HG03575 (cell line): Measurements from ENCODE around the gene TAGLN3.
A peak's percentile ranks its signal among the peaks of the same experiment; 100 is the strongest.

Source experiments
- ATAC-seq: cut with Tn5 transposase; IDR thresholded peaks from one replicate; pipeline ENCODE4 v1.9.1; 2021; ENCODE audit not compliant: unreplicated experiment, insufficient number of reproducible peaks, low FRiP score; ENCODE audit errors: extremely low read depth

Gene TAGLN3

GRCh38 chr3:111998636-111999483 lies at the start of gene TAGLN3:
Gene TAGLN3, plus strand, starts transcription at chr3:111998922. Its CDS starts 501 bp downstream, at chr3:111999423.
- no peak for ATAC-seq

GRCh38 chr3:111949712-111950111 lies 49.0 kb upstream of the TAGLN3 start:
- no peak for ATAC-seq

GRCh38 chr3:111951032-111951431 lies 47.7 kb upstream of the TAGLN3 start:
- no peak for ATAC-seq

DNA sequence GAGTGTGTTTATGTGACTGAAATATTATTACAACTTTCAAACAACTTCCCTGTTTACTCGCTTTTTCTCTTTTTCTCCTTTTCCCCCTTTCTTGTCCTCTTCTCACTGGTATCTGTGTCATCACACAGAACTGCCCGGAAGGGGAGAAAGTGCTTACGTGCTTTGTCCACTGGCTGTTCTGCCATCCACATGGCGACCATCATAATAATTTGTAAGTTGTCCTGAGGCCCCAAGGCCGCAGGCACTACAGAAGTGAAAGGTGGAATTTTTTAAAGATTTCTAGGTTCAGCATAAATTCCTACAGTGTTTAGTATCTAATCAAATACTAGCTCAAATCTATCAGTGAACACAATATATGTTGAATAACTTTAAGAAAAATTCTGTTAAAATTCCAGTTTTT lies 46.6 kb upstream of the TAGLN3 start:
- no peak for ATAC-seq

- no peak for ATAC-seq
Measured at GRCh38 chr3:111952866-111953450, 45.8 kb upstream of the TAGLN3 start.

DNA sequence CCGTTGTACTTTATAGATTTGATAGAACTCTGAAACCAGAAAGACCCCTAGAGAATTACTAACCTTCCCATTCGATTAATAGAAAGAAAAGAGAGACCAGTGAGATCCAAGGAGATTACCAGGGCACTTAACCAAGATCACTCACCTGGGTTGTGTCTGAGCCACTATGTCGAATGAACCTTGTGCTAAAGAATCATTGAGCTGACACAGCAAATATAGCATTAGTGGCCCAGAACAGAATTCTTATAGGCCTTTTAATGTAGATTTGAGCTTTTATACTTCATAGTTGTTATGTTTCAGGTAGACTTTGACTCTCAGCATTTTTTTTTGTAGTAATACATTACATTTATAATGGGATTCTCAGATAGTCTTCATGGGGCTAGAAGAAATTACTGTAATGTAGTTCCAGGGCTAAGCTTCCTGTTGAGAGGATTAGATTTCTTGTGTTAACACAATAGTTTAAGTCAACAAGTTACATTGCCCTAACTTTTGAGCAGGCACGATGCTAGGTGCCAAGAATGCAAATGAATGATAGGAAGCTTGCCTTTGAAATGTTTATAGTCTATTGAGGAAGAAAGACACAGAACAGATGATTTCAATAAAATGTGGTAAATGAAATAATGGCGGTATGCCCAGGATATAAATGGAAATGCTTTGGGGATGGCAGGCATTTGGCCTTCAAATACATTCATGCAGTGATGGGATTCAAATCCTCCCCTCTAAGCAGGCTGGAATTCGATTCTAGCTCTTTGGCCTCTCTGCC lies 44.3 kb upstream of the TAGLN3 start:
- no peak for ATAC-seq

- no peak for ATAC-seq
Measured at GRCh38 chr3:111955876-111956275, 42.8 kb upstream of the TAGLN3 start.

DNA sequence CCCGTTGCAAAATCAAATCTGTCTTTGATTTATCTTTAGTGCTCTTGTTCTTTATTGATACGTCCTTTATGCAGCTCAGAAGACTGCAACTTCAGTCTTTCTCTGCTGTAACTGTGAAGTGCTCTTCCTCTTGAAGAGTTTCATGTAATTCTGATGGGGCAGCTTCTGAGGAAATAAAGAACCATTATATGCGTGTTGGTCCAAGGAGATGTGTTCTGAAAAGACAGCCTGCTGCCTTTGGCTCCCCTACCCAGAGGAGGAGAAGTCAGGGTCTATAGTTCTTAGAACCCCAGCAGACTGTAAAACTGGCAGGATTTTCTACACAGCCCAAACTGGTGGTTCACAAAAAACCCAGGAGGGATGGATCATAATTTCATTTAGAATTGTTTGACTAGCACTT lies 42.3 kb upstream of the TAGLN3 start:
- ATAC-seq, result no peak

GRCh38 chr3:111956995-111957734 lies 41.6 kb upstream of the TAGLN3 start:
- no peak for ATAC-seq

- no peak for ATAC-seq
Measured at GRCh38 chr3:111961461-111962164, 37.1 kb upstream of the TAGLN3 start.

DNA sequence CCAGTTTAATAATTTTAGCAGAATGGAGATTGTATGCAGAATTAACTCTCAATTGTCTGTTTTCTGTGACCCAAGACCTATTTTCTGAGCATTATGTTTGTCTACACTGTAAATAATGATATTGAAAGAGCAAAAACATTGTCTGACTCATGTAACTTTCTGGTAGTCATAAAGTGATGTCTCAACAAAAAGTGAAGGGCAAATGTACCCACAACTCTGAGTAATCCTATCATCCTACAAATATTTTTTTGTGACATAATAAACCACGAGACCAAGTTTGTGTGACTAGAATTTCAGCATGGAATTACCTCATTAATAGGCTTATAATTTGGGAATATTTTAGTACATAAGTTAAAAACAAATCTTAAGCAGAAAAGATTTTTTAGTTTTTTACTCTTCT lies 35.3 kb upstream of the TAGLN3 start:
- ATAC-seq, result no peak

- no peak for ATAC-seq
Measured at GRCh38 chr3:111965484-111965883, 33.2 kb upstream of the TAGLN3 start.

DNA sequence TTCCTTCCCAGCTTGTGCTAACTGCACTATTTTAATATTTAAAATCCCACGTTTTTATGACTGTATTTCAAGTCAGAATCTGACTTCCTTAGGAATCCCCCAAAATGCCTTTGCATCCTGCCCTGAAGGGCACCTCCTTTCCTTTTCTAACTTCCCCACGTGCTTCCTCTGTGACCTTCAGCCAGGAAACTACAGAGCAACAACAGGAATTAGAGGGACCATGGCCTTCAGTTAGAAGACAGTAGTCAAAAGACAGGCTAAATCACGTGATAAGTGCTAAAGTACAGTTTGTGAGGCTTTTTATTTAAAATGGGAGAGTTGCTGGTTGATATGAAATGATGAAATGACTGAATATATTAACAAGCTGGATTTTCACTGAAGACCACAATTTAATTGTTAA lies 31.7 kb upstream of the TAGLN3 start:
- no peak for ATAC-seq

GRCh38 chr3:111967651-111968274 lies 31.0 kb upstream of the TAGLN3 start:
- ATAC-seq, result peak; percentile 90

- no peak for ATAC-seq
Measured at GRCh38 chr3:111968319-111969054, 30.2 kb upstream of the TAGLN3 start.

- ATAC-seq, result no peak
Measured at GRCh38 chr3:111970376-111970775, 28.3 kb upstream of the TAGLN3 start.

- ATAC-seq, result no peak
Measured at GRCh38 chr3:111971533-111972130, 27.1 kb upstream of the TAGLN3 start.
